Measurements from ENCODE around the gene NR1H4. TPM values are rescaled to one million over a fixed set of nuclear protein-coding genes. Genes with fewer than 3 reads are reported as not detected.

NR1H4 gene
- total and polyA plus RNA-seq, 9 of the 15 experiments (the other 6 are each of a cell fraction or from before 2014, with no cell fraction given), result 0.03 TPM; not detected in 8

- H3K9me3 ChIP-seq (replicated peaks; ENCODE audit: control insufficient read depth, insufficient read depth, low read depth, low read length), result no peaks in the 10 kb centered on the region
- H3K4me1 ChIP-seq (replicated peaks in 1 of 2; ENCODE audit: control insufficient read depth in 2 of 2, insufficient read depth in 2 of 2, low read length in 2 of 2), result no peaks in the 10 kb centered on the region
- H3K36me3 ChIP-seq (ENCODE audit: control insufficient read depth, insufficient read depth, low read length), result no peaks in the 10 kb centered on the region
- no TSS peak for BruUV-seq (replicated peaks)
- TF ChIP-seq DNMT1 (IDR thresholded peaks at IDR 0.05) (no peak), KAT2B (IDR thresholded peaks at IDR 0.05; ENCODE audit: low read depth, low read length) (no peak), PTBP1 (IDR thresholded peaks at IDR 0.05; ENCODE audit: low read depth, low read length) (no peak), NCOR1 (IDR thresholded peaks at IDR 0.05) (no peak), TBL1XR1 (IDR thresholded peaks at IDR 0.05; ENCODE audit: low read length in 2 of 2) (no peak)
- H3K27ac ChIP-seq (ENCODE audit: extremely low read depth, low read depth, low read length), result no peak overlapping the region
- H3K4me3 ChIP-seq, result no peak overlapping the region
- in situ Hi-C loops (cut with MboI), result no loop called here
- CTCF ChIA-PET (ENCODE audit: low intra/inter-chr PET ratio), result no interaction called here
- H3K9ac ChIP-seq (ENCODE audit: insufficient read depth in 1 of 2, low read depth in 2 of 2, low read length in 2 of 2), result no peak overlapping the region
- DNase-seq (ENCODE audit: extremely low read depth in 1 of 4, low spot score in 3 of 4) (no peak), ATAC-seq (no peak), FAIRE-seq (no peak)
- intact Hi-C loops (cut with micrococcal nuclease), result no loop called here
- H3K9me1 ChIP-seq (ENCODE audit: control insufficient read depth, insufficient read depth, low read length), result no peaks in the 10 kb centered on the region
- no peak overlapping the region for H2AFZ ChIP-seq (ENCODE audit: low read depth, low read length)
- H3K4me2 ChIP-seq (ENCODE audit: insufficient read depth, low read length), result no peak overlapping the region
- H4K20me1 ChIP-seq (replicated peaks; ENCODE audit: control insufficient read depth, insufficient read depth, low read length), result no peaks in the 10 kb centered on the region
- H3K27me3 ChIP-seq (ENCODE audit: control insufficient read depth in 2 of 2, insufficient read depth in 2 of 2, low read length in 2 of 2), result no peaks in the 10 kb centered on the region
- no peaks in the 10 kb centered on the region for H3K79me2 ChIP-seq (ENCODE audit: control insufficient read depth, insufficient read depth, low read length)
- POLR2A ChIA-PET, result no interaction called here
Measured at GRCh38 chr12:100468126-100468525, 5.5 kb upstream of the NR1H4 start.

GRCh38 chr12:100472325-100472724, 1.3 kb upstream of the NR1H4 start:
- H3K36me3 ChIP-seq (ENCODE audit: control insufficient read depth, insufficient read depth, low read length), result no peaks in the 10 kb centered on the region
- H3K9ac ChIP-seq (ENCODE audit: insufficient read depth in 1 of 2, low read depth in 2 of 2, low read length in 2 of 2), result no peak overlapping the region
- 0% methylated on average over 2 of the region's 2 CpGs for WGBS (ENCODE audit: insufficient coverage, low coverage, missing lambda C conversion rate)
- H3K27me3 ChIP-seq (ENCODE audit: control insufficient read depth in 2 of 2, insufficient read depth in 2 of 2, low read length in 2 of 2), result no peaks in the 10 kb centered on the region; a peak in 1 of 5 replicates
- H3K27ac ChIP-seq (ENCODE audit: extremely low read depth, low read depth, low read length), result no peak overlapping the region
- H3K79me2 ChIP-seq (ENCODE audit: control insufficient read depth, insufficient read depth, low read length), result no peaks in the 10 kb centered on the region
- no peak overlapping the region for H2AFZ ChIP-seq (ENCODE audit: low read depth, low read length)
- no peak overlapping the region for H3K4me3 ChIP-seq
- intact Hi-C loops (cut with micrococcal nuclease) (no loop called here), in situ Hi-C loops (cut with MboI) (no loop called here)
- no peak for DNase-seq (ENCODE audit: extremely low read depth in 1 of 4, low spot score in 3 of 4)
- no peak overlapping the region for H3K4me2 ChIP-seq (ENCODE audit: insufficient read depth, low read length)
- no peaks in the 10 kb centered on the region for H3K9me1 ChIP-seq (ENCODE audit: control insufficient read depth, insufficient read depth, low read length)
- ChIA-PET CTCF (ENCODE audit: low intra/inter-chr PET ratio) (no interaction called here), POLR2A (no interaction called here)
- FAIRE-seq, result no peak
- H3K4me1 ChIP-seq (replicated peaks in 1 of 2; ENCODE audit: control insufficient read depth in 2 of 2, insufficient read depth in 2 of 2, low read length in 2 of 2), result no peaks in the 10 kb centered on the region
- H3K9me3 ChIP-seq (replicated peaks; ENCODE audit: control insufficient read depth, insufficient read depth, low read depth, low read length), result no peaks in the 10 kb centered on the region
- H4K20me1 ChIP-seq (replicated peaks; ENCODE audit: control insufficient read depth, insufficient read depth, low read length), result no peaks in the 10 kb centered on the region
- ATAC-seq, result no peak
- BruUV-seq (replicated peaks), result no TSS peak
- TF ChIP-seq MITF (IDR thresholded peaks at IDR 0.05) (no peak), FOXM1 (IDR thresholded peaks at IDR 0.05; ENCODE audit: low read depth) (no peak), FOXM1 (CRISPR knock-in tag; IDR thresholded peaks at IDR 0.05; ENCODE audit: low read depth) (no peak), CC2D1A (IDR thresholded peaks at IDR 0.05) (no peak), DLX4 (CRISPR knock-in tag; IDR thresholded peaks at IDR 0.05) (no peak), GTF2B (IDR thresholded peaks at IDR 0.05; ENCODE audit: extremely low read depth, insufficient read length) (no peak), RBM17 (IDR thresholded peaks at IDR 0.05; ENCODE audit: borderline replicate concordance, low read depth, low read length) (no peak), ADNP (tag; IDR thresholded peaks at IDR 0.05) (no peak), SNRNP70 (optimal IDR thresholded peaks at IDR 0.05; ENCODE audit: low read depth, low read length) (no peak)

Measured in K562 (cell line).